Gastroesophageal sphincter (tissue), 3 donors: Measurements from ENCODE around the gene BPHL.
"Not testable (repeated sequence)": the region's sequence is repeated elsewhere in the genome, so short reads cannot be mapped to it uniquely, and the experiment has no call there.

Experiments used
- CTCF ChIP-seq, 4 experiments: fragments of 200-600 bp in 2 of 4; fragments of 450-650 bp in 2 of 4; sonication (generic) in 1 of 4; IDR thresholded peaks; one replicate each; pipeline ENCODE4 v1.5.1; 2017 to 2019; ENCODE audit warnings: antibody characterized with exemption in 4 of 4, mild to moderate bottlenecking in 2 of 4, moderate library complexity in 2 of 4
- POLR2A ChIP-seq, 2 donors: fragments of 450-650 bp; IDR thresholded peaks; one replicate each; pipeline ENCODE4 v1.6.1; 2017; ENCODE audit warnings: antibody characterized with exemption in 2 of 2, mild to moderate bottlenecking in 2 of 2, moderate library complexity in 1 of 2
- POLR2AphosphoS5 ChIP-seq: sonication (generic); formaldehyde crosslinking; IDR thresholded peaks from one replicate; pipeline ENCODE4 v1.6.1; 2017; ENCODE audit warnings: antibody characterized with exemption

DNA sequence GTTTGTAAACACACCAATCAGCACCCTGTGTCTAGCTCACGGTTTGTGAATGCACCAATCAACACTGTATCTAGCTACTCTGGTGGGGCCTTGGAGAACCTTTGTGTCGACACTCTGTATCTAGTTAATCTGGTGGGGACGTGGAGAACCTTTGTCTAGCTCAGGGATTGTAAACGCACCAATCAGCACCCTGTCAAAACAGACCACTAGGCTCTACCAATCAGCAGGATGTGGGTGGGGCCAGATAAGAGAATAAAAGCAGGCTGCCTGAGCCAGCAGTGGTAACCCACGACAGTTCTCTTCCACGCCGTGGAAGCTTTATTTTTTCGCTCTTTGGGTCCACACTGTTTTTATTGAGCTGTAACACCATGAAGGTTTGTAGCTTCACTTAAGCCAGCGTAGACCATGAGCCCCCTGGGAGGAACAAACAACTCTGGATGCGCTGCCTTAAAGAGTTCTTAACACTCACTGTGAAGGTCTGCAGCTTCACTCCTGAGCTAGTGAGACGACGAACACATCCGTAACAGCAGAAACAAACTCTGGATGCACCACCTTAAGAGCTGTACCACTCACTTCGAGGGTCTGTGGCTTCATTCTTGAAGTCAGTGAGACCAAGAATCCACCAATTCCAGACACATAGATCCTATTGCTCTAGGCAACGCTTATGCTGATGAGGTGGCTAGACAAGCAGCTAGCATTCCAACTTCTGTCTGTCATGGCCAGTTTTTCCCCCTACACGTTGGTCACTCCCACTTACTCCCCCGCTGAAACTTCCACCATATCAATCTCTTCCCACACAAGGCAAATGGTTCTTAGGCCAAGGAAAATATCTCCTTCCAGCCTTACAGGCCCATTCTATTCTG is 53.0 kb downstream of the BPHL start:
- TF ChIP-seq CTCF (IDR thresholded peaks at IDR 0.05); POLR2A (IDR thresholded peaks at IDR 0.05); POLR2AphosphoS5: not testable (repeated sequence)
